KBM-7 (cell line): ENCODE measurements around the gene ANAPC2.

Experiments
- DNase-seq: peaks from one replicate; pipeline ENCODE4 v3.0.0-alpha.2; 2015
- in situ Hi-C: fragments of 300-500 bp; cut with MboI; formaldehyde crosslinking; loops from 2 replicates; pipeline ENCODE4 v1.14.3; 2020; ENCODE audit warnings: low sequenced_read_pairs, low pct_unique_long_range_greater_than_20kb, mixed read lengths

ANAPC2 gene

GRCh38 chr9:137182836-137183235 lies 5.5 kb downstream of the ANAPC2 start:
- in situ Hi-C loops: no loop called here
- DNase-seq: no peak

DNA sequence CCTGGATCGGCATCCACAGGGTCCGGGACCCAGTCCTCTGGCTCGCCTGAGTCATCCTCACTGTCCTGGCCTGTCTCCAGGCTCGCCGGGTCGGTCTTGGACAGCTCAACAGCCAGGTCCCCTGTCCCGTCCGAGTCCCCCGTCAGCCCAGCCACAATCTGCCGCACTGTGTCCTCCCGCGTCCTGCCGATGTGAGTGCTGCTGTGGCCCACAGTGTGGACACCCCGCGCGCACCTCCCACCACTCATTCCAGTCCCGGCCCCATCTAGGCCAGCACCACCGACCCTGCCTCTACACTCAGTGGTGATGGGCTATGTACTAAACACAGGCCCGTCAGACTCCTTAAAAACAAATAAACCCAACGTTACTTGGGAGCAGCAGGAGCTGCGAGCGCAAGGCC lies 6.7 kb downstream of the ANAPC2 start:
- DNase-seq: no peak

GRCh38 chr9:137180491-137180890 lies 7.9 kb downstream of the ANAPC2 start:
- in situ Hi-C loops: no loop called here
- DNase-seq: no peak

More for the DNA sequence above, 6.7 kb downstream of the ANAPC2 start:
- in situ Hi-C loops: no loop called here

DNA sequence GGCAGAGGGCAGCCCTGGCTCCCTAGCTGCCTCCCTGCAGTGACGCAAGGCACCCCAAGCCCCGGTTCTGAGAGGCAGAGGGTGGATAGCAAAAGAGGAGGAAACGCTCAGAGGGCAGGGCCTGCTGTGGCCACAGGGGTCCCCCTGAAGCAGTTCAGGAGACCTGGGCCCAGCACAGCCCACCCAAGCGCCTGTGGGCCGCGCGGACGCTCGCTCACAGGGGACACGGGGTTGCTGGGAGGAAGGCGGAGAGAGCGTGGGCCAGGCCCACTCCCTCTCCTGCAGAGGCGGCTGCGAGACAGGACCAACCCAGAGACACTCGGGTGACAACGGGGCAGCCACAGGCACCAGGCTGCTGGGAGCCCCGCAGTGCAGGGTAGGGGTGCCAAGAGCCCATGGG lies 8.6 kb downstream of the ANAPC2 start:
- in situ Hi-C loops: no loop called here
- DNase-seq: no peak

- in situ Hi-C loops: no loop called here
Observed at GRCh38 chr9:137178939-137179630, 9.3 kb downstream of the ANAPC2 start.

GRCh38 chr9:137178201-137178938 lies 10.0 kb downstream of the ANAPC2 start:
- in situ Hi-C loops: no loop called here
- DNase-seq: no peak

More at GRCh38 chr9:137178939-137179630, 9.3 kb downstream of the ANAPC2 start:
- no peak for DNase-seq

DNA sequence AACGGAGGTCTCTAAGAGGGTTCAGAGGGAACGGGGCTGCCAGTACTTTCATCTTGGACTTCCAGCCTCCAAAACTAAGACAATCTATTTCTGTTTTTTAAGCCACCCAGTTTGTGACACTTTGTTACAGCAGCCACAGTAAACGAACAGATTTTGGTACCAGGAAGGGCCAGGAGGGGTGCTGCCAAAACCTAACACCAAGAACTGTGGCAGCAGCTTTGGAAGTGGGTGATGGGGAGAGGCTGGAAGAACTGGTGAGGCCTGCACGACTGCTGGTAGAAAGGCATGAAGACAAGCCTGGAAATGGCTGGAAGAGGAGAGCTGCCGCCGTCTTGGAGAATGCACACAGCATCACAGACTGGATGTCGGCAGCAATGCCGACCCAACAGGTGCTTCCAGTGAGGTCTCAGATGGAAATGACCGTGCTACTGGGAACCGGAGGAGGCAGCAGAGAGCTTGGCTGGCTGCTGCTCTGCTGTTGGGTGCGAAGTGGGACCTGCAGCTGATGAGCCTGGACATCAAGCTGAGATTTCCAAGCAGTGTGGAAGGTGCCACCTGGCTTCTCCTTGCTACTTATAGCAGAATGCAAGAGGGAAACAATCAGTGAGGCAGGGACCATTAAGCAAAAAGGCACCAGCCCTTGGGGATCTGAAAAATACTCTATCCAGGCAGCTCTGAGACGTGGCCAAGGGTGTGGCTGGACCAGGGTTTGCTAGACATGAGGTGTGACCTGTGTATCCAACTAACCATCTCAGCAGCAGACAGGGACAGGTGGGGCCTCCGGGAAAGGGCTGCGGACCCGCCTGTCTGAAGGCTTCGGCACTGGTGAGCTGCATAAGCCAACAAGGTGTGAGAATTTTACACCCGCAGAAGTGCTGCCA lies 11.8 kb downstream of the ANAPC2 start:
- peak; percentile 43 for DNase-seq
- in situ Hi-C loops: no loop called here

GRCh38 chr9:137175345-137175961 lies 12.9 kb downstream of the ANAPC2 start:
- DNase-seq: no peak
- in situ Hi-C loops: no loop called here

GRCh38 chr9:137174722-137175293 lies 13.6 kb downstream of the ANAPC2 start:
- DNase-seq: no peak

DNA sequence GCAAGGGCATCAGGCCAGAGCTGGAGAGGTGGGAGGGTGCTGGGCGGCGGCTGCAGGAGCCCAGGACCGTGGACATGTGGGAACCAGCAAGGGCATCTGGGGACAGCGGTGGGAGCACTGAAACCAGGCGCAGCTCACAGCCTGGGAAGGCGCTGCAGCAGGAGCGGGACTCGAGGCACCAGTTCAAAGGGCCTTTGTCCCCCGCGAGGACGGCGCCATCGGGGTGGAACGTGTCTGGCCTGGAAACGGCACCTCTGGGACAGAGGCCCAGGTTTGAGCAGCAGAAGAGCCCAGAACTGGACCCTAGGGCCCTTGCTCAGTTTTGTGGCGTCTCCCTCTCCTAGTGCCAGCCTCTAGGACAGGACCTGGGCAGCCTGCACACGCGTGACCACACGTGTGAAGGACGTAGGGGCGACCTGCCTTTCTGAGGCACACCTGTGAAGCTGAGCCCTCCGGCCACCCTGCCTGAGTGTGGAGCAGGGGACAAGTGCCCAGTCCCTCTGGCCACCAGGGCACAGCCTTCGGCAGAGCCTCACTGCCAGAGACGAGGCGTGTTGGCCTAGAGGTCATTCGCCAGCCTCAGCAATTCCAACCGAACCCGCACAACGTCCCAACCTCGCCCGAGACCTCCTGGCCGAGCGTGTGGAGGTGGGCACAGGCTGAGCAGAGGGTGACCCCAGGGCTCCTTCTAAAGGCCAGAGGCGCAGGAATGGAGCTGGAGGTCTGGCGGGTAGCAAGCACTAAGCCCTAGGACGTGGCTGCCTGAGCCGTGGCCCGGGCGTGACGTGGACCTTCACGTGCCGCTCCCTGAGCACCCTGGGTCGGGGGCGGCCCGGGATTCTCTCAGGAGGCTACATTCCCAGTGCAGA lies 14.3 kb downstream of the ANAPC2 start:
- DNase-seq: no peak
- in situ Hi-C loops: no loop called here

More at GRCh38 chr9:137174722-137175293, 13.6 kb downstream of the ANAPC2 start:
- in situ Hi-C loops: no loop called here

DNA sequence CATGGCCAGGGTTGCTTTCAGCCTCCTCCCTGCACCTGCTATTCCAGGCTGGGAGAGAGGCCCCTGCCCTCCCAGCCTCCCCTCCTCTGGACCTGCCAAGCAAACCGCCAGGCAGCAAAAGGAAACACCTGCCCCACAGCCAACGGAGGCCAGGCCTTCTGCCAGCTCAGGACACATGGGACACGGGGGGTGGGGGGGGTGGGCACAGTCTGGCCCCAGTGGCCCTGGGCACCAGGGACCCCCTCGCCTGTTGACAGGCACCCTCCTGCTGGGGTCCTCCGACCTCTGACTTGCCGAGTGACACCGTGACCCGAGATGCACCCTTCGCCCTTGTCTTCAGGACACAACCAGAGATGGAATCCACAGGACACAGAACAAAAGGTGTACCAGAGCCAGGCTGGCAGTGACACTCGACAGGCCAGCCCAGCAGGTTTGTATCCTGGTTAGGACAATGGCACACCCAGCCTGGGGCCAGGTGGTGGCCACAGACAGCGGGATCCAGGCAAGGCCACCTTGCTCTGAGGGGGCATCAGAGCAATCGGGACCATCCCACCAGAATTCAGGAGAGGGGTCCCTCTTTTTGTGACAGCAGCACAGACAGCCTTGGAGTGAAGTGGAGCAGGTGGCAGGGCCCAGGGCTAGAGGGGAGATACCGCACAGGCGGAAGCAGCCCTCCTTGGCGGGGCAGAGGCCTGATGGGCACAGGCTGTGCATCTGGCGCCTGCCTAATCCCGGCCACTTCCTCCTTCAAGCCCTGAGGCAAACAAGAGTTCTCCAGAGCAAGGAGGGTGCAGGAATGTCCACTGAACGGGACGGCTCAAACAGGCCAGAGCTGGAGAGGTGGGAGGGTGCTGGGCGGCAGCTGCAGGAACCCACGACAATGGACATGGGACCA lies 15.2 kb downstream of the ANAPC2 start:
- peak; percentile 34 for DNase-seq
- in situ Hi-C loops: no loop called here

GRCh38 chr9:137171149-137171900 lies 17.0 kb downstream of the ANAPC2 start:
- in situ Hi-C loops: no loop called here
- no peak for DNase-seq

GRCh38 chr9:137170486-137171148 lies 17.7 kb downstream of the ANAPC2 start:
- DNase-seq: no peak
- in situ Hi-C loops: no loop called here

- no peak for DNase-seq
- in situ Hi-C loops: no loop called here
Observed at GRCh38 chr9:137169896-137170358, 18.4 kb downstream of the ANAPC2 start, which contains the start of gene LRRC26. TSS of gene LRRC26 (minus strand) at chr9:137170051. CDS start at chr9:137169943, 108 bp downstream.

- in situ Hi-C loops: no loop called here
- peak; percentile 49 for DNase-seq
Observed at GRCh38 chr9:137168904-137169856, 19.2 kb downstream of the ANAPC2 start.
